Astrocyte (in vitro differentiated cells and primary cell): ENCODE data around the gene FTSJ1.

Experiments used
- EZH2 ChIP-seq: IDR thresholded peaks from 2 replicates; pipeline ENCODE4 v1.6.1; 2012; ENCODE audit warnings: mild to moderate bottlenecking, low read length, inconsistent platforms; ENCODE audit not compliant: insufficient read depth
- TF ChIP-seq, protein P1 (sequence below): IDR thresholded peaks from 2 replicates; pipeline ENCODE4 v1.5.1; 2011; ENCODE audit warnings: low read depth, mild to moderate bottlenecking, inconsistent platforms, low read length, moderate library complexity; ENCODE audit not compliant: insufficient read depth

- TF ChIP-seq, protein P1, sequence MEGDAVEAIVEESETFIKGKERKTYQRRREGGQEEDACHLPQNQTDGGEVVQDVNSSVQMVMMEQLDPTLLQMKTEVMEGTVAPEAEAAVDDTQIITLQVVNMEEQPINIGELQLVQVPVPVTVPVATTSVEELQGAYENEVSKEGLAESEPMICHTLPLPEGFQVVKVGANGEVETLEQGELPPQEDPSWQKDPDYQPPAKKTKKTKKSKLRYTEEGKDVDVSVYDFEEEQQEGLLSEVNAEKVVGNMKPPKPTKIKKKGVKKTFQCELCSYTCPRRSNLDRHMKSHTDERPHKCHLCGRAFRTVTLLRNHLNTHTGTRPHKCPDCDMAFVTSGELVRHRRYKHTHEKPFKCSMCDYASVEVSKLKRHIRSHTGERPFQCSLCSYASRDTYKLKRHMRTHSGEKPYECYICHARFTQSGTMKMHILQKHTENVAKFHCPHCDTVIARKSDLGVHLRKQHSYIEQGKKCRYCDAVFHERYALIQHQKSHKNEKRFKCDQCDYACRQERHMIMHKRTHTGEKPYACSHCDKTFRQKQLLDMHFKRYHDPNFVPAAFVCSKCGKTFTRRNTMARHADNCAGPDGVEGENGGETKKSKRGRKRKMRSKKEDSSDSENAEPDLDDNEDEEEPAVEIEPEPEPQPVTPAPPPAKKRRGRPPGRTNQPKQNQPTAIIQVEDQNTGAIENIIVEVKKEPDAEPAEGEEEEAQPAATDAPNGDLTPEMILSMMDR: no peak
- TF ChIP-seq EZH2: no peak
Measured at GRCh38 chrX:48520976-48521352, 45.0 kb downstream of the FTSJ1 start.
